Fibroblast of lung (primary cell): ENCODE measurements around the gene HIBADH. TPM values are rescaled to one million over a fixed set of nuclear protein-coding genes. Genes with fewer than 3 reads are reported as not detected.
"Not testable (repeated sequence)": the region's sequence is repeated elsewhere in the genome, so short reads cannot be mapped to it uniquely, and the experiment has no call there.

Source experiments
- DNase-seq, 2 donors: peaks; one replicate each; pipeline versions ENCODE4 v3.0.0 to v3.0.0-alpha.2; 2010; ENCODE audit warnings: low read depth in 2 of 2
- H2AFZ ChIP-seq: 2 replicates; pipeline ENCODE4 v1.5.1; 2012; ENCODE audit warnings: low read length, control low read depth, inconsistent platforms
- H3K27ac ChIP-seq: 2 replicates; pipeline ENCODE4 v1.5.1; 2011; ENCODE audit warnings: low read length, control low read depth; ENCODE audit not compliant: insufficient read depth
- H3K27me3 ChIP-seq: 2 replicates; pipeline ENCODE4 v1.5.1; 2011; ENCODE audit warnings: mild to moderate bottlenecking, low read length; ENCODE audit not compliant: control insufficient read depth, insufficient read depth
- H3K36me3 ChIP-seq: 2 replicates; pipeline ENCODE4 v1.5.1; 2011; ENCODE audit warnings: low read length; ENCODE audit not compliant: control insufficient read depth, insufficient read depth
- H3K4me1 ChIP-seq: 2 replicates; pipeline ENCODE4 v1.5.1; 2011; ENCODE audit warnings: low read length; ENCODE audit not compliant: control insufficient read depth, insufficient read depth; ENCODE audit errors: extremely low read depth
- H3K4me2 ChIP-seq: 2 replicates; pipeline ENCODE4 v1.5.1; 2011; ENCODE audit warnings: low read length, control low read depth; ENCODE audit not compliant: insufficient read depth; ENCODE audit errors: extremely low read depth
- H3K4me3 ChIP-seq, 4 experiments: fragments of 200-600 bp in 1 of 4; sonication (generic) in 1 of 4; replicated peaks in 1 of 4; 2 replicates each; pipeline ENCODE4 v1.5.1; 2011 to 2016; ENCODE audit warnings: low read length in 4 of 4, low read depth in 3 of 4, mild to moderate bottlenecking in 3 of 4, control low read depth in 2 of 4, inconsistent platforms in 1 of 4, mixed read lengths in 1 of 4; ENCODE audit not compliant: insufficient read depth in 1 of 4; ENCODE audit errors: control extremely low read depth in 1 of 4
- H3K79me2 ChIP-seq: 2 replicates; pipeline ENCODE4 v1.5.1; 2012; ENCODE audit warnings: mild to moderate bottlenecking, low read length, inconsistent platforms; ENCODE audit not compliant: control insufficient read depth, insufficient read depth
- H3K9ac ChIP-seq: 2 replicates; pipeline ENCODE4 v1.5.1; 2011; ENCODE audit warnings: mild to moderate bottlenecking, low read length, control low read depth; ENCODE audit not compliant: insufficient read depth
- H3K9me3 ChIP-seq: 2 replicates; pipeline ENCODE4 v1.5.1; 2012; ENCODE audit warnings: low read depth, low read length; ENCODE audit not compliant: control insufficient read depth, insufficient read depth
- H4K20me1 ChIP-seq: 2 replicates; pipeline ENCODE4 v1.5.1; 2011; ENCODE audit warnings: low read length; ENCODE audit not compliant: control insufficient read depth, insufficient read depth; ENCODE audit errors: extremely low read depth
- CTCF ChIP-seq, 2 donors: IDR thresholded peaks in 1 of 2; conservative IDR thresholded peaks in 1 of 2; 1 replicate in 1 of 2; 2 replicates in 1 of 2; pipeline ENCODE4 v1.5.1; 2011 to 2012; ENCODE audit warnings: low read length in 2 of 2, control low read depth in 1 of 2, inconsistent platforms in 1 of 2, low read depth in 1 of 2, mild to moderate bottlenecking in 1 of 2
- EZH2 ChIP-seq: IDR thresholded peaks from 2 replicates; pipeline ENCODE4 v1.5.1; 2012; ENCODE audit warnings: low read length, control low read depth, mild to moderate bottlenecking; ENCODE audit errors: missing control alignments
- polyA plus RNA-seq, 2 donors: library from polyadenylated mRNA; depleted of rRNA in 1 of 2; stranded (reverse) in 1 of 2; unstranded in 1 of 2; fragments of >200 nt; gene quantifications; 2 replicates each; pipeline ENCODE4 v1.2.1, GENCODE V29; 2011 to 2012; ENCODE audit warnings: missing spikeins in 1 of 2
- total RNA-seq: library from RNA; depleted of rRNA; stranded (reverse); fragments of >200 nt; gene quantifications from 2 replicates; pipeline ENCODE4 v1.2.1, GENCODE V29; 2014

Gene HIBADH
- total and polyA plus RNA-seq, 2 donors (not counting 1 experiment from before 2014, with no cell fraction given), result 88.7 to 96.0 TPM

GRCh38 chr7:27579565-27579964 lies 83.1 kb downstream of the HIBADH start:
- no peak for DNase-seq
- no peak overlapping the region for H2AFZ ChIP-seq
- H4K20me1 ChIP-seq, result no peaks in the 10 kb centered on the region
- H3K79me2 ChIP-seq, result no peaks in the 10 kb centered on the region
- no peak overlapping the region for H3K4me3 ChIP-seq
- H3K36me3 ChIP-seq, result no peaks in the 10 kb centered on the region
- no peaks in the 10 kb centered on the region for H3K9me3 ChIP-seq
- H3K9ac ChIP-seq, result no peak overlapping the region
- H3K4me1 ChIP-seq, result no peaks in the 10 kb centered on the region
- TF ChIP-seq EZH2 (no peak), CTCF (conservative IDR thresholded peaks at IDR 0.05 in 1 of 2, IDR thresholded peaks at IDR 0.05 in 1 of 2; ENCODE audit: low read depth in 1 of 2, low read length in 2 of 2) (no peak)
- no peak overlapping the region for H3K27ac ChIP-seq
- H3K4me2 ChIP-seq, result no peak overlapping the region
- H3K27me3 ChIP-seq, result no peaks in the 10 kb centered on the region

GRCh38 chr7:27578169-27578568 lies 84.5 kb downstream of the HIBADH start:
- not testable (repeated sequence) for H3K4me1 ChIP-seq, H3K9me3 ChIP-seq, H3K4me3 ChIP-seq, H3K9ac ChIP-seq, H3K27me3 ChIP-seq, H4K20me1 ChIP-seq, H2AFZ ChIP-seq, H3K36me3 ChIP-seq, H3K27ac ChIP-seq, H3K4me2 ChIP-seq, H3K79me2 ChIP-seq
- DNase-seq, result peak in 1 of 2 donors; percentile 3

GRCh38 chr7:27576360-27576944 lies 86.2 kb downstream of the HIBADH start:
- no peaks in the 10 kb centered on the region for H3K9me3 ChIP-seq
- H3K4me2 ChIP-seq, result no peak overlapping the region
- no peaks in the 10 kb centered on the region for H3K4me1 ChIP-seq
- H2AFZ ChIP-seq, result no peak overlapping the region
- H3K27ac ChIP-seq, result no peak overlapping the region
- no peaks in the 10 kb centered on the region for H3K27me3 ChIP-seq
- H3K79me2 ChIP-seq, result no peaks in the 10 kb centered on the region
- H3K4me3 ChIP-seq, result no peak overlapping the region
- TF ChIP-seq EZH2, result no peak
- TF ChIP-seq CTCF (conservative IDR thresholded peaks at IDR 0.05 in 1 of 2, IDR thresholded peaks at IDR 0.05 in 1 of 2; ENCODE audit: low read depth in 1 of 2, low read length in 2 of 2), result peak; percentile 5 to 47
- H3K36me3 ChIP-seq, result no peaks in the 10 kb centered on the region
- DNase-seq, result peak; percentile 27 to 66
- no peak overlapping the region for H3K9ac ChIP-seq
- H4K20me1 ChIP-seq, result no peaks in the 10 kb centered on the region
